H1 (cell line): ENCODE measurements around the gene WDR49. TPM values are rescaled to one million over a fixed set of nuclear protein-coding genes. Genes with fewer than 3 reads are reported as not detected.

Source experiments
- ATF3 ChIP-seq: IDR thresholded peaks from 2 replicates; pipeline ENCODE4 v1.6.1; 2011; ENCODE audit warnings: low read depth, mild to moderate bottlenecking, low read length; ENCODE audit not compliant: insufficient read depth
- CBX5 ChIP-seq: fragments of 300-800, 300-1000 bp; sonication (generic); IDR thresholded peaks from 2 replicates; pipeline ENCODE4 v1.7.1; 2016; ENCODE audit warnings: antibody characterized with exemption, low read length, low read depth
- CEBPB ChIP-seq: IDR thresholded peaks from 2 replicates; pipeline ENCODE4 v1.6.1; 2012; ENCODE audit warnings: low read depth, low read length
- KDM5A ChIP-seq: fragments of 200-600 bp; IDR thresholded peaks from 2 replicates; pipeline ENCODE4 v1.7.1; 2012; ENCODE audit warnings: mild to moderate bottlenecking, low read length, inconsistent platforms, mixed read lengths
- PHF8 ChIP-seq: fragments of 200-600 bp; sonication (generic); conservative IDR thresholded peaks from 2 replicates; pipeline ENCODE4 v1.7.1; 2012; ENCODE audit warnings: low read depth, mild to moderate bottlenecking, inconsistent platforms, low read length, moderate library complexity
- RBBP5 ChIP-seq: IDR thresholded peaks from 2 replicates; pipeline ENCODE4 v1.7.1; 2012; ENCODE audit warnings: low read depth, mild to moderate bottlenecking, inconsistent platforms, low read length, moderate library complexity, borderline replicate concordance
- RNF2 ChIP-seq: fragments of 200-900, 300-1000 bp; sonication (generic); IDR thresholded peaks from 2 replicates; pipeline ENCODE4 v1.7.1; 2016; ENCODE audit warnings: borderline replicate concordance, low read depth, mild to moderate bottlenecking, antibody characterized with exemption, low read length; ENCODE audit not compliant: poor library complexity, severe bottlenecking; ENCODE audit errors: missing control alignments
- SIRT6 ChIP-seq: IDR thresholded peaks from one replicate; pipeline ENCODE4 v1.7.1; 2012; ENCODE audit warnings: low read length, inconsistent platforms
- SIX5 ChIP-seq: IDR thresholded peaks from 2 replicates; pipeline ENCODE4 v1.6.1; 2011; ENCODE audit warnings: mild to moderate bottlenecking, low read depth, low read length
- ZNF274 ChIP-seq: IDR thresholded peaks from 2 replicates; pipeline ENCODE4 v1.7.0; 2012; ENCODE audit warnings: low read length, borderline replicate concordance; ENCODE audit errors: extremely low read depth
- polyA plus RNA-seq, 7 experiments: library from polyadenylated mRNA; depleted of rRNA in 3 of 7; stranded (reverse) in 5 of 7; unstranded in 2 of 7; fragments of >200 nt in 5 of 7; fragments of 200-250 nt in 2 of 7; gene quantifications; 1 replicate in 5 of 7; 2 replicates in 1 of 7; 4 replicates in 1 of 7; pipeline versions ENCODE4 v1.2.1 to v1.2.3, GENCODE V29; 2011 to 2013; ENCODE audit warnings: missing spikeins in 2 of 7, mixed read lengths in 2 of 7
- total RNA-seq: library from RNA; stranded (reverse); fragmentation: NEBNext Ultra II Directional; extraction: Animal tissue kit (Norgen Biotek cat#: 25700); gene quantifications from 2 replicates; pipeline ENCODE4 v1.2.1, GENCODE V29; 2021
- TF ChIP-seq, protein P1 (sequence below): IDR thresholded peaks from 2 replicates; pipeline ENCODE4 v1.6.1; 2012; ENCODE audit warnings: low read length, inconsistent platforms

Gene WDR49
- total and polyA plus RNA-seq, 2 of the 8 experiments (the other 6 are each of a cell fraction or from before 2014, with no cell fraction given), result 0.50 to 1.7 TPM

GRCh38 chr3:167673221-167673620 lies 19.5 kb upstream of the WDR49 start (continued):
- TF ChIP-seq, protein P1, sequence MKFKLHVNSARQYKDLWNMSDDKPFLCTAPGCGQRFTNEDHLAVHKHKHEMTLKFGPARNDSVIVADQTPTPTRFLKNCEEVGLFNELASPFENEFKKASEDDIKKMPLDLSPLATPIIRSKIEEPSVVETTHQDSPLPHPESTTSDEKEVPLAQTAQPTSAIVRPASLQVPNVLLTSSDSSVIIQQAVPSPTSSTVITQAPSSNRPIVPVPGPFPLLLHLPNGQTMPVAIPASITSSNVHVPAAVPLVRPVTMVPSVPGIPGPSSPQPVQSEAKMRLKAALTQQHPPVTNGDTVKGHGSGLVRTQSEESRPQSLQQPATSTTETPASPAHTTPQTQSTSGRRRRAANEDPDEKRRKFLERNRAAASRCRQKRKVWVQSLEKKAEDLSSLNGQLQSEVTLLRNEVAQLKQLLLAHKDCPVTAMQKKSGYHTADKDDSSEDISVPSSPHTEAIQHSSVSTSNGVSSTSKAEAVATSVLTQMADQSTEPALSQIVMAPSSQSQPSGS, result no peak
- TF ChIP-seq ATF3 (no peak), CBX5 (no peak), SIRT6 (no peak), KDM5A (no peak), SIX5 (no peak), RNF2 (no peak), RBBP5 (no peak), ZNF274 (no peak), PHF8 (no peak), CEBPB (no peak)
